Measurements from ENCODE around the gene MCM3.

DNA sequence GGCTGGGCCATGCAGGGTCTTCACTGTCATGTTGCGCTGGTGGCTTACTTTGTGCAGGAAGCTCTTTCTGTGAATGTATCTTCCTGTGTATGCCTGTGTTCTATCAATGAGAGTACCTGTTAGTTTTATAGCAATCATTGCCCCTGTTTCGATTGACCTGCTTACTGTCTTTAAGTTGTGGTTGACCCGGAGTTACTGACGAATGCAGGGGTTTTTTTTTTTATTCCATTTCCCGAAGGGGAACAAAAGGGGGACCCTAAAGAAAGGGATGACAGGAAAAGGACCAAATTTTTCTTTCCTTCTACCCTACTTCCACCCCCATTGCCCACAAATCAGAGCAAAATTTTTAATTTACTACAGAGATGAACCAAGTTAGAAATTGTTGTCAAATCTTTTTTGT lies 40.1 kb downstream of the MCM3 start, which contains the start of gene IL17F:
- TF ChIP-seq CTCF (optimal IDR thresholded peaks at IDR 0.05 in 1 of 3, IDR thresholded peaks at IDR 0.05 in 1 of 3, conservative IDR thresholded peaks at IDR 0.05 in 1 of 3; ENCODE audit: extremely low read depth in 1 of 3, insufficient read depth in 2 of 3, low read length in 3 of 3) (no peak), EZH2 (IDR thresholded peaks at IDR 0.05; ENCODE audit: low read length) (no peak)
